ENCODE results near the gene FIBP. TPM values are rescaled to one million over a fixed set of nuclear protein-coding genes. Genes with fewer than 3 reads are reported as not detected.

FIBP gene
- total RNA-seq, 2 donors from 2014 or later, result 81.0 to 92.0 TPM

DNA sequence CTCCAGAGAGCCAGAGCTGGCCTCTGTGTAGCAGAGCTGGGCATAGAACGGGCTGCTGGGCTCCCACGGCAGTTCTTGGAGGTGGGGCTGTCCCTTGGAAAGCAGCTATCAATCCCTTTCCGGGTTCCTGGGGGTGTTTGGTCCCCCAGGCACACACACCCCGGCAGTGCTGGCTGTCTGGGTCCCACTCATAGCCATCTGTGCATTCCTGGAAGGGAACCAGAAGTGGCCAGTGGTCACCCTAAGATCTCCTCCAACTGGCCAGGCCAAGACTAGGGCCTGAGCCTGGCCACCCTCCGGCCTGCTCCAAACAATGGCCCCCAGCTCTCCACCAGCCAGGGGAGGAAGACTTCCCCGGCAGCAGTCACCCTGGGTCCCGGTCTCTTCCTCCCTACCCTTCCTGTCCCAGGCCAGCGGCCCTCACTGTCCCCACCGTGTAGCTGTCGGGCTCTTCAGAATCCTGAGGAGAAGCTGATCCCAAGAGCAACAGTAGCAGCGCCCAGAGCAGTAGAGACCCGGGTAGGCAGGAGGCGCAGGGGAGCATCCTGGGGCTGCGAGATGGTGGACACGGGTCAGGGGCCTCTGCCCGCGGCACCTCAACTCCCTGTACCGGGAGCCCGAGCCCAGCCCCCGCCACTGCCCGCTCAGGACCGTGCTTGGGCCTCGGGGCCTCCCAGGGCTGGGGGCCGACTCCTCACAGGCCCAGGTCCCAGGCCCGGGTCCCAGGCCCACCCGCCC is 16.3 kb downstream of the FIBP start:
- Histone ChIP-seq H3K27ac (ENCODE audit: low read depth, low read length) (no peak overlapping the region), H3K9me3 (ENCODE audit: control insufficient read depth, low read length) (no peaks in the 10 kb centered on the region), H3K36me3 (ENCODE audit: control insufficient read depth, insufficient read depth, low read length) (peaks cover 26% of the 10 kb centered on the region), H3K27me3 (ENCODE audit: control insufficient read depth, insufficient read depth, low read length, poor library complexity, severe bottlenecking) (no peaks in the 10 kb centered on the region), H3K4me3 (ENCODE audit: low read length) (peak overlapping the region; percentile 76), H3K9ac (ENCODE audit: extremely low read depth, low read length, poor library complexity, severe bottlenecking) (peak overlapping the region; percentile 41), H3K4me1 (ENCODE audit: control insufficient read depth, insufficient read depth, low read length) (no peaks in the 10 kb centered on the region)
- peak; percentile 83 for DNase-seq
- Mint-ChIP-seq H3K4me3 (peak overlapping the region; percentile 85), H3K36me3 (ENCODE audit: low read depth) (peaks cover 28% of the 10 kb centered on the region), H3K9me3 (no peaks in the 10 kb centered on the region), H3K27me3 (ENCODE audit: insufficient read depth) (no peaks in the 10 kb centered on the region), H3K4me1 (peaks cover 9% of the 10 kb centered on the region), H3K27ac (peak overlapping the region; percentile 80)
- 40 to 70% methylated on average over 7 to 26 of the region's 26 CpGs for WGBS, 2 experiments (ENCODE audit: insufficient coverage in 1 of 2, insufficient read length in 1 of 2)
- peak; percentile 50 for TF ChIP-seq CTCF (conservative IDR thresholded peaks at IDR 0.05)

GRCh38 chr11:65870706-65871681 is 17.3 kb downstream of the FIBP start:
- 90 to 91% methylated on average over 13 to 24 of the region's 24 CpGs for WGBS, 2 experiments (ENCODE audit: insufficient coverage in 1 of 2, insufficient read length in 1 of 2)
- H3K27ac Mint-ChIP-seq, result no peak overlapping the region
- H3K27ac ChIP-seq (ENCODE audit: low read depth, low read length), result no peak overlapping the region

More at GRCh38 chr11:65870706-65871681, 17.3 kb downstream of the FIBP start:
- peaks cover 33% of the 10 kb centered on the region for H3K36me3 ChIP-seq (ENCODE audit: control insufficient read depth, insufficient read depth, low read length)
- no peaks in the 10 kb centered on the region for H3K9me3 ChIP-seq (ENCODE audit: control insufficient read depth, low read length)
- H3K4me3 Mint-ChIP-seq, result peak overlapping the region; percentile 85
- no peaks in the 10 kb centered on the region for H3K27me3 ChIP-seq (ENCODE audit: control insufficient read depth, insufficient read depth, low read length, poor library complexity, severe bottlenecking)
- H3K9ac ChIP-seq (ENCODE audit: extremely low read depth, low read length, poor library complexity, severe bottlenecking), result peak overlapping the region; percentile 41
- H3K27me3 Mint-ChIP-seq (ENCODE audit: insufficient read depth), result no peaks in the 10 kb centered on the region
- H3K36me3 Mint-ChIP-seq (ENCODE audit: low read depth), result peaks cover 33% of the 10 kb centered on the region
- no peak for DNase-seq
- H3K4me3 ChIP-seq (ENCODE audit: low read length), result peak overlapping the region; percentile 76
- H3K9me3 Mint-ChIP-seq, result no peaks in the 10 kb centered on the region
- H3K4me1 ChIP-seq (ENCODE audit: control insufficient read depth, insufficient read depth, low read length), result no peaks in the 10 kb centered on the region
- peaks cover 9% of the 10 kb centered on the region for H3K4me1 Mint-ChIP-seq
- no peak for TF ChIP-seq CTCF (conservative IDR thresholded peaks at IDR 0.05)
